ENCODE data around the gene C19orf85.

Gene C19orf85

GRCh38 chr19:55443824-55444480 lies 20.6 kb downstream of the C19orf85 start:
- H3K27me3 ChIP-seq (ENCODE audit: insufficient read depth, poor library complexity, severe bottlenecking) = peaks cover 46% of the 10 kb centered on the region
- no peak for DNase-seq (ENCODE audit: low spot score)
- peaks cover 4% of the 10 kb centered on the region for H3K4me1 ChIP-seq (ENCODE audit: insufficient read depth, poor library complexity, severe bottlenecking)
- TF ChIP-seq, protein P1, sequence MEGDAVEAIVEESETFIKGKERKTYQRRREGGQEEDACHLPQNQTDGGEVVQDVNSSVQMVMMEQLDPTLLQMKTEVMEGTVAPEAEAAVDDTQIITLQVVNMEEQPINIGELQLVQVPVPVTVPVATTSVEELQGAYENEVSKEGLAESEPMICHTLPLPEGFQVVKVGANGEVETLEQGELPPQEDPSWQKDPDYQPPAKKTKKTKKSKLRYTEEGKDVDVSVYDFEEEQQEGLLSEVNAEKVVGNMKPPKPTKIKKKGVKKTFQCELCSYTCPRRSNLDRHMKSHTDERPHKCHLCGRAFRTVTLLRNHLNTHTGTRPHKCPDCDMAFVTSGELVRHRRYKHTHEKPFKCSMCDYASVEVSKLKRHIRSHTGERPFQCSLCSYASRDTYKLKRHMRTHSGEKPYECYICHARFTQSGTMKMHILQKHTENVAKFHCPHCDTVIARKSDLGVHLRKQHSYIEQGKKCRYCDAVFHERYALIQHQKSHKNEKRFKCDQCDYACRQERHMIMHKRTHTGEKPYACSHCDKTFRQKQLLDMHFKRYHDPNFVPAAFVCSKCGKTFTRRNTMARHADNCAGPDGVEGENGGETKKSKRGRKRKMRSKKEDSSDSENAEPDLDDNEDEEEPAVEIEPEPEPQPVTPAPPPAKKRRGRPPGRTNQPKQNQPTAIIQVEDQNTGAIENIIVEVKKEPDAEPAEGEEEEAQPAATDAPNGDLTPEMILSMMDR (IDR thresholded peaks at IDR 0.05; ENCODE audit: poor library complexity, severe bottlenecking) = no peak
- ATAC-seq (ENCODE audit: low read depth) = no peak
- H3K27ac ChIP-seq (ENCODE audit: poor library complexity, severe bottlenecking) = no peak overlapping the region
- no peaks in the 10 kb centered on the region for H3K9me3 ChIP-seq (ENCODE audit: severe bottlenecking)
- H3K36me3 ChIP-seq (ENCODE audit: low read depth) = no peaks in the 10 kb centered on the region
- H3K4me3 ChIP-seq (ENCODE audit: severe bottlenecking) = no peak overlapping the region

DNA sequence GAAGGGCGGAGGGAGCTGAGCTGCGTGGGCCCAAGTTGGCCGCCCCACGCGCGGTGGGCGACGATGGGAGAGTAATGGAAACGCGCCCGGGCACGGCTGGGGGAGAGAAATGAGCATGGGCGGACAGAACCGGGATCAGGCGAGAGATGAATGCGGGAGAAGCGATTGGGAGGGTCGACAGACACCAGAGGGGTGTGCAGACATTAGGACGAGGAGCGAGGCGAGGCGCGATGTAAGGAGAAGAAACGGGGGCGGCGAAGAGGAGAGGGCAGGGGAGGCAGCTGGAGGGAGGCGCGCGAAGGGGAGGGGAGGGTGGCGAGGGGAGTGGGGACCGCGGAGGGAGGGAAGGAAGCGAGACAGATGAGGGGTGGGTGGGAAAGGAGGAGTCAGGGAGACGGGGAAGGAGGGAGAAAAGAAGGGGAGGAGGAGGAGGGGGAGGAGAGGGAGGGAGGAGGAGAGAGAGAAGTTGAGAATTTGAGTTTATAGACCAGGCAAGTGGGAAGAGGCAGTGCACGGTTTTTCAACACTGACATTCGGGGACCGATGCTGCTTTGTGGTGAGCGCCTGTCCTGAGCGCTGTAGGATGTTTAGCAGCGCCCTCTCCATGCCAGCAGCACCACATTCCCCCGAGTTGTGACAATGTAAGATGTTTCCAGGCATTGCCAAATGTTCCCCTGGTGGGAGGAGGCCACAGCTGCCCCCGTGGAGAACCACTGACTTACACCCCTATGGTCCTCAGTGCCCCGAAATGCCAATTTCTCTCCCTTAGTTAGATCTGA lies 21.3 kb downstream of the C19orf85 start, which contains the start of gene SHISA7:
SHISA7 (minus strand) TSS at position 256 of the 779 bp plus-strand sequence. CDS start 437 bp downstream, outside the sequence.
- Histone ChIP-seq H3K4me1 (ENCODE audit: insufficient read depth, poor library complexity, severe bottlenecking) (peaks cover 4% of the 10 kb centered on the region), H3K9me3 (ENCODE audit: severe bottlenecking) (no peaks in the 10 kb centered on the region), H3K36me3 (ENCODE audit: low read depth) (no peaks in the 10 kb centered on the region), H3K27me3 (ENCODE audit: insufficient read depth, poor library complexity, severe bottlenecking) (peaks cover 46% of the 10 kb centered on the region), H3K27ac (ENCODE audit: poor library complexity, severe bottlenecking) (no peak within 1 kb of the TSS), H3K4me3 (ENCODE audit: severe bottlenecking) (no peak within 1 kb of the TSS)
- ATAC-seq (ENCODE audit: low read depth) = no peak
- TF ChIP-seq, protein P1 (IDR thresholded peaks at IDR 0.05; ENCODE audit: poor library complexity, severe bottlenecking) = no peak
- no peak for DNase-seq (ENCODE audit: low spot score)

- Histone ChIP-seq H3K27ac (ENCODE audit: poor library complexity, severe bottlenecking) (no peak overlapping the region), H3K4me1 (ENCODE audit: insufficient read depth, poor library complexity, severe bottlenecking) (peaks cover 4% of the 10 kb centered on the region), H3K27me3 (ENCODE audit: insufficient read depth, poor library complexity, severe bottlenecking) (peaks cover 46% of the 10 kb centered on the region)
Measured at GRCh38 chr19:55442372-55442961, 22.1 kb downstream of the C19orf85 start.

GRCh38 chr19:55441692-55442321 lies 22.7 kb downstream of the C19orf85 start:
- Histone ChIP-seq H3K4me3 (ENCODE audit: severe bottlenecking) (no peak overlapping the region), H3K4me1 (ENCODE audit: insufficient read depth, poor library complexity, severe bottlenecking) (peaks cover 4% of the 10 kb centered on the region), H3K27ac (ENCODE audit: poor library complexity, severe bottlenecking) (no peak overlapping the region), H3K27me3 (ENCODE audit: insufficient read depth, poor library complexity, severe bottlenecking) (peaks cover 46% of the 10 kb centered on the region), H3K9me3 (ENCODE audit: severe bottlenecking) (no peaks in the 10 kb centered on the region), H3K36me3 (ENCODE audit: low read depth) (no peaks in the 10 kb centered on the region)
- TF ChIP-seq, protein P1 (IDR thresholded peaks at IDR 0.05; ENCODE audit: poor library complexity, severe bottlenecking) = no peak
- no peak for ATAC-seq (ENCODE audit: low read depth)
- no peak for DNase-seq (ENCODE audit: low spot score)

More at GRCh38 chr19:55442372-55442961, 22.1 kb downstream of the C19orf85 start:
- ATAC-seq (ENCODE audit: low read depth) = no peak
- Histone ChIP-seq H3K4me3 (ENCODE audit: severe bottlenecking) (no peak overlapping the region), H3K9me3 (ENCODE audit: severe bottlenecking) (no peaks in the 10 kb centered on the region), H3K36me3 (ENCODE audit: low read depth) (no peaks in the 10 kb centered on the region)
- TF ChIP-seq, protein P1 (IDR thresholded peaks at IDR 0.05; ENCODE audit: poor library complexity, severe bottlenecking) = no peak
- no peak for DNase-seq (ENCODE audit: low spot score)
